ENCODE data around the gene ACOT2. TPM values are rescaled to one million over a fixed set of nuclear protein-coding genes. Genes with fewer than 3 reads are reported as not detected.

ACOT2 gene
- total and polyA plus RNA-seq, 10 of the 15 experiments (the other 5 are each of a cell fraction or from before 2014, with no cell fraction given) = 9.6 to 41.9 (median 22.8) TPM

- H3K4me3 ChIP-seq = no peak overlapping the region
- no peaks in the 10 kb centered on the region for H3K27me3 ChIP-seq (replicated peaks in 1 of 2; ENCODE audit: control insufficient read depth in 2 of 2, insufficient read depth in 2 of 2, low read length in 1 of 2)
- ATAC-seq (no peak), FAIRE-seq (no peak), DNase-seq (ENCODE audit: low read depth, low spot score) (no peak)
- ChIA-PET SMC1A (ENCODE audit: uncharacterized antibody, unreplicated experiment) (no interaction called here), RAD21 (ENCODE audit: unreplicated experiment) (no interaction called here), POLR2A (interaction anchor here (0.5 kb wide), 1 partner anchor 568 kb away, joined by 4 read pairs; no protein-coding TSS in a partner anchor), CTCF (interaction anchor here (0.6 to 1.6 kb wide), 3 partner anchors 19 to 25 kb away, joined by 3 read pairs; partner anchors contain the start of gene ACOT2)
- H3K79me2 ChIP-seq (ENCODE audit: control insufficient read depth, insufficient read depth, low read length) = no peaks in the 10 kb centered on the region
- no TSS peak for BruUV-seq (replicated peaks)
- in situ Hi-C loops (cut with MboI) = no loop called here
- intact Hi-C loops (cut with micrococcal nuclease; ENCODE audit: unreplicated experiment) = no loop called here
- WGBS (ENCODE audit: insufficient coverage, insufficient replicate concordance, low lambda C conversion rate, missing lambda C conversion rate) = 32% methylated on average over 1 of the region's 1 CpG
- H3K36me3 ChIP-seq (ENCODE audit: control insufficient read depth in 2 of 2, insufficient read depth in 2 of 2, low read length in 1 of 2) = no peaks in the 10 kb centered on the region
- H3K9me3 ChIP-seq (replicated peaks; ENCODE audit: control insufficient read depth, insufficient read depth, low read length) = no peaks in the 10 kb centered on the region
- no peak overlapping the region for H3K27ac ChIP-seq (ENCODE audit: control insufficient read depth, insufficient read depth)
- TF ChIP-seq MYB (IDR thresholded peaks at IDR 0.05; ENCODE audit: borderline replicate concordance, low read depth, low read length) (no peak), EP300 (IDR thresholded peaks at IDR 0.05; ENCODE audit: borderline replicate concordance in 1 of 2, control insufficient read depth in 1 of 2, low read depth in 2 of 2, low read length in 2 of 2) (no peak), SREBF1 (IDR thresholded peaks at IDR 0.05; ENCODE audit: low read length) (no peak), ZNF384 (IDR thresholded peaks at IDR 0.05; ENCODE audit: borderline replicate concordance, low read depth, low read length) (no peak), NFIC (IDR thresholded peaks at IDR 0.05; ENCODE audit: low read depth, low read length) (no peak), EGR1 (IDR thresholded peaks at IDR 0.05; ENCODE audit: borderline replicate concordance in 1 of 2, low read depth in 2 of 2, low read length in 2 of 2) (no peak), CBX5 (IDR thresholded peaks at IDR 0.05; ENCODE audit: low read depth) (no peak), SRF (IDR thresholded peaks at IDR 0.05; ENCODE audit: low read depth in 2 of 2, low read length in 2 of 2) (no peak), SREBF2 (IDR thresholded peaks at IDR 0.05; ENCODE audit: low read length) (no peak), TCF3 (IDR thresholded peaks at IDR 0.05; ENCODE audit: borderline replicate concordance, insufficient read depth, low read depth, low read length) (no peak), POU2F2 (IDR thresholded peaks at IDR 0.05; ENCODE audit: borderline replicate concordance, low read depth, low read length) (no peak), ESRRA (IDR thresholded peaks at IDR 0.05; ENCODE audit: low read length) (no peak), CBFB (IDR thresholded peaks at IDR 0.05; ENCODE audit: low read depth) (no peak), GATAD2B (conservative IDR thresholded peaks at IDR 0.05; ENCODE audit: low read depth) (no peak), CHD2 (IDR thresholded peaks at IDR 0.05; ENCODE audit: borderline replicate concordance, low read depth, low read length) (no peak), ETV6 (conservative IDR thresholded peaks at IDR 0.05 in 1 of 2, IDR thresholded peaks at IDR 0.05 in 1 of 2; ENCODE audit: borderline replicate concordance in 1 of 2, low read depth in 1 of 2) (no peak), ZNF24 (IDR thresholded peaks at IDR 0.05) (no peak), RB1 (IDR thresholded peaks at IDR 0.05; ENCODE audit: borderline replicate concordance) (no peak)
- H3K9ac ChIP-seq (ENCODE audit: control insufficient read depth, insufficient read depth, low read length) = no peak overlapping the region
- no peaks in the 10 kb centered on the region for H4K20me1 ChIP-seq (ENCODE audit: control insufficient read depth, insufficient read depth)
- H2AFZ ChIP-seq (ENCODE audit: control insufficient read depth, low read depth, low read length) = no peak overlapping the region
- H3K4me1 ChIP-seq (ENCODE audit: control insufficient read depth, insufficient read depth, low read length) = no peaks in the 10 kb centered on the region
- H3K4me2 ChIP-seq (ENCODE audit: control insufficient read depth, insufficient read depth) = no peak overlapping the region
Observed at GRCh38 chr14:73588695-73589094, 19.7 kb downstream of the ACOT2 start.

Data from GM12878 (cell line).